CD4-positive, alpha-beta T cell treated with Interleukin-17A for 1 hour (primary cell): ENCODE measurements around the gene CSTB.

Experiments
- DNase-seq: peaks from one replicate; pipeline ENCODE4 v3.0.0-alpha.2; 2020

Gene CSTB

DNA sequence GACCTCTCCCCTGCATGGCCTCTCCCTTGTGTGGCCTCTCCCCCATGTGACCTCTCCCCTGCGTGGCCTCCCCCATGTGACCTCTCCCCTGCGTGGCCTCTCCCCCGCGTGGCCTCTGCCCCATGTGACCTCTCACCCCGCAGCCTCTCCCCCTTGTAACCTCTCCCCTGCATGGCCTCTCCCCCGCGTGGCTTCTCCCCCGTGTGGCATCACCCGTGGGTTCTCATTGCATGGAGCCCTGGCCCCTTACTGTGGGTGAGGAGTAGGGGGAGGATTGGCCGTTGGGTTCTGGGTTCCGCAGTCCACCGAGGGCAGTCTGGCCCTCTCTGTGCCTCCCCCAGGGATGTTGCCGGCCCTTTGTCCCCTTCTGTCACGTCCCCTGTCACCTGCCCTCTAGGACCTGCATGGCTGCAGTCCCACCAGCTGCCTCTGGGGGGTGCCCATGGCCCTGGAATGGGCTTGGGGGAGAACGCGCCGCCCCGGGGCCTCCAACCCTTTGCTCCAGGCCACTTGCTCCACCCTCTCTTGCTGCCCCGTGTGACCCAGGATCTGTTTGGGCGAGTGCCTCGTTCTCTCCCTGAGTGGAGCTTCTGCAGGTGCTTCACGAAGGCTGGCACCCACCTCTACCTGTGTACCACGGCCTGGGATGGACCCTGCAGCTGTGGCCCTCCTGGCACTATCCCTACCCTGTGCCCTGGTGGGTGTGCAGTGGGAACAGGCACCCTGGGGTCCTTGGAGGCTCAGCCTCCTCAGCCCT is 34.6 kb upstream of the CSTB start:
- peak; percentile 84 for DNase-seq

DNA sequence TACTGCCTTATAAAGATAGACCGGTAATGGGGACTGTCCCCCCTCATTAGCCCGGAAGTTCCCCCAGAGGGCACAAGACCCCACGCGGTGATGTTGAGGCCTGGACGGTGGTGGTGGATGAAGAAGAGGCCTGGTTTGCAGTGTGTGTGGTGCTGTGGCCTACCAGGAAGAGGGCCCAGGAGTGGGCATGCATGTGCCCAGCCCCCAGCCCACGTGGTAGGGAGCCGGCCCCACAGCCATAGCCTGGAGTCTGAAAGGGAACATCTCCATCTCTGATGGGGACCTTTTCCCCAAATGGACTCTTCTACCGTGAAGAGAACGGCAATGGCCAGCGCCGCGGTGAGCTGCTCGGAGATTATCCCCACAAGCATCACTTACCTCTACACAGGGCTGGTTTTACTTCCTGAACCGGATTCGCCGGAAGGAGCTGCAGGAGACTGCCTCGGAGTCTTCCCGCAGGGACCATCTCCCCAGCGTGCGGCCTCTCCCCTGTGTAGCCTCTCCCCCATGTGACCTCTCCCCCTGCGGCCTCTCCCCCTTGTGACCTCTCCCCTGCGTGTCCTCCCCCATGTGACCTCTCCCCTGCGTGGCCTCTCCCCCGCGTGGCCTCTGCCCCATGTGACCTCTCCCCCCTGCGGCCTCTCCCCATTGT is 33.9 kb upstream of the CSTB start:
- no peak for DNase-seq

DNA sequence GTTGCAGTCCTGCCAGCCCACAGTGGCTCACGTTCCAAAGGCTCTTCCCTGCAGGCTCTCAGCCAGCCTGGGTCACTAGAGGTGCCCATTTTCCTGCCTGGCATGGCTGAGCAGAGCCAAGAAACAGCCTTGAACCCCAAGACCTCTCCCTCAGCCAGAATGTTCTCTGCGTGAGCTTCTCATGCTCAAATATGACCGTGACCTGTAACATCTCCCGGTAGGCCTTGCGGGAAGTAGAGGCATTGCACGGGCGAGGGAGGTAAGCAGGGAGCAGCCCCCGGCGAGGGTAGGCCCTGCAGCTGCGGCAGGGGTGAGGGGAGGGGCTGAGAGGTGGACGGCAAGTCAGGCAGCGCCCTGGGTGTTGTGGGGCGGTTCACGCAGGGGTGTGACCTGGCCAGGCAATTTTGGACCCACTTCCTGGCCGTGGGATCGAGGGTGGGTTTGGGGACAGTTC is 33.3 kb upstream of the CSTB start:
- DNase-seq: no peak

DNA sequence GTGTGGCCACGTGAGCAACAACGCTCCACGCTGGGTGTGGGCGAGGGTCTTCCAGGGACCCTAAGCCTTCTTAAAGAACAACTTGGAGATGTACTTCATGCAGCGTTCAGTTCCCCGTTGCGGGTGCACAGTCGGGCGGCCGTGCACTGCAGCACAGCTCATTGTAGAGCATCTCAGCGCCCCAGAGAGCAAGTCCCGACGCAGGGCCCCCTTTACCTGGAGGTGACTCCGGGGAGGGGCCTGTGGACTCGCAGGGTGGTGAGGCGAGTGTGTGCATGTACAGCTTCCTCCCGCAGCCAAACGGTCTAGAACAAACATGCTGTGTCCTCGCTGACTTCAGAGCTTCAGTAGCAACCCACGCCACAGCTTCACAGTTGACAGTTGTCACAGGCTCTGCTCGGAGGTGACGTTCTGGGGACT is 32.7 kb upstream of the CSTB start:
- DNase-seq: no peak

DNA sequence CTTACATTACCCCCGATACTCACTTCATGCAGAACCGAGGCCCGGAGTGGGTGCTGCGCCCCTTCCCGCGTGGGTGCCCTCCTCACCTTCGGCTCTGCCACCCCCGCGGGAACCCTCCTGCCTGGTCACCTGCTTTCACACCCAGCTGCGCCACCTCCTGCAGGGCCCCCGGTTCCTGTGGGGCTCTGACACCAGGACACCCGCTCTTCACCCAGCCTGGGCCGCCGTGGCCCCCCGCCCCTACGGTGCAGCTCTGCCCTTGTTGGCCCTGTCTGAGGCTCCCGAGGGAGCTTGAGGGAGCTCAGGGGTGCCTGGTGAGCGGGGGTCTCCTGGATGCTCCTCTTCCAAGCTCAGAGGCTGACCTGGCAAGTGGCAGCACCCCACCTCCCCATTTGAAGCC is 32.3 kb upstream of the CSTB start:
- DNase-seq: no peak

DNA sequence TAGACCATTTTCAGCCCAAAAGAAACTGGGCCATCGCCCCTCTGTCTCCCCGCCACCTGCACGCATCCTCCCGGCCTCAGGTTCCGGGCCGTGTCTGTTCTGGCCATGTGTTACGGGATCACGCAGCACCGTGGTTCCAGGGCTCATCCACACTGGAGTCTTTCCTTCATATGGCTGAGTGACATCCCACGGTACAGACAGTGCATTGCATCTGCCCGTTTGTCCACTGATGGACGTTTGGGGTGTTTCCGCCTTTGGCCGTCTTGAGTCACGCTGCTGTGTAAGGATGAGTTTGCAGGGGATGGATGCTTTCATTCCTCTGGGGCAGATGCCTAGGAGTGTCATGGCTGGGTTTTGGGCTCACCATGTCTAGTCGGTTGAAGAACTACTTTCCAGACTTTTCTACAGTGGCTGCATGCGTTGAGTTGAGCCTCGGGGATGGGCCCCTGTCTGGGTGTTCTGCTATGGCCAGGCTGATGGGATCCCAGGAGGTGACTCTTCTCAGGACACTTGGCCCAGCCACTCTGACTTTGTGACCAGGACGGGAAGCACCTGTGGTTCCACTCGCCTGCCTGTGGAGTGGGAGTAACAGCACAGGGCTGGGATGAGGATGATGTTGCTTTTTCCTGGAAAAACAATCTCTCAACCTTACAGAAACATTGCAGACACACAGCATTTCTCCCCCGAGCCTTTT is 30.1 kb upstream of the CSTB start:
- no peak for DNase-seq

DNA sequence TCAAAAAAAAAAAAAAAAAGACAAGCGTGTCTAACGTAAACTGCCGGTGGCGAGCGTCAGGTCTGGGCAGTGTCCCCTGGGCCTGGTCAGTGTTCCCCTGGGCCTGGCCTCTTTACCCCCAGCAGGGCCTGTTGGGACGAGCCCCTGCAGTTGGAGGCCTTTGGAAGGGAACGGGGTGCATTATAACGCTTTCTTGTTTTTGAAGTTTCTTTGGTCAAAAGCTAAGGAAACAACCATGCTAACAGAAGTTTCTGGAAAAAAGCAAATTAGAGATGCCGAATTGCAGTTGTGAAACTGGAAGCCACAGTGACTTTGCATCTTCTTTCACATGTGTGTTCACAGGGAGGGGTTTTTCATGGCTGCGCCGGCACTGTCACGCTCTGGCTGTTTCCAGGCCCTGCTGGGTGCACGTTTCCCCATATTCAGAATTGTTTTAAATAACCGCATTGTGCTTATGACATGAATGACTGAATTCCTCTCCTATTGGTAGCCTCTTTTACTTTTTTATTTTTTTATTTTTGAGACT is 29.2 kb upstream of the CSTB start:
- peak; percentile 16 for DNase-seq

DNA sequence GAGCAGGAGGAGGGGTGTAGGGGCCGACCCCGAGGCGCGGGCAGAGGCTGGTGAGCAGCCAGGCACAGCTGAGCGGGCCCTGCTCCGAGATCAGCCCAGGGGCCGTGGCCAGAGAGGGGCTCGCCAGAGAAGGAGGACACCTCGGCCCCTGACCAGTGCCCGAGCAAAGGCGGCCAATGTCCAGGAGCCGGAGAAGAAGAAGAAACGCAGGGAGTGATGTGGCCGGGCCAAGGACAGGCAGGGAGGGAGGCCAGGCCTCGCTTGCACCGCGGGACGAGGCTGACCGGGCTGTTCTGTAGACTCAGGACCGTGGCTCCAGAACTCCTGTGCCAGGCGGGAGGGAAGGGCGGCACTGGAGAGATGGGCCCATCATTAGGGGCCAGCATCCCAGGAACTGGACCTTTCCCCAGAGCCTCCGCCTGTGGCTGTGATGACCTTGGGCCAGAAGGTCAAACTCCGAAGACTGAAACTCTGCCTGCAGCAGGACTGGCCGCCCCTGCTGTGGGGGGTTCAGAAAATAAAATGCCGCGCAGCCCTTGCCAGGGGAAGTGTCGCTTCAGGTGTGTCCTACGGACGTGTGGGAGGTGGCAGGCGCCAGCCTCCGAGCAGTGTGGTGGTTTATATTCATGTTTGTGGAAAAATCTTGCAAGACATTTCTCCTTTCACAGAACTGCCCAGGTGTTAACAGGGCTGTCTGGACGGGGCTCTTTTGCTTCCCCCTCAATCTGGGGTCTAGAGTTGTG is 27.6 kb upstream of the CSTB start:
- DNase-seq: no peak

DNA sequence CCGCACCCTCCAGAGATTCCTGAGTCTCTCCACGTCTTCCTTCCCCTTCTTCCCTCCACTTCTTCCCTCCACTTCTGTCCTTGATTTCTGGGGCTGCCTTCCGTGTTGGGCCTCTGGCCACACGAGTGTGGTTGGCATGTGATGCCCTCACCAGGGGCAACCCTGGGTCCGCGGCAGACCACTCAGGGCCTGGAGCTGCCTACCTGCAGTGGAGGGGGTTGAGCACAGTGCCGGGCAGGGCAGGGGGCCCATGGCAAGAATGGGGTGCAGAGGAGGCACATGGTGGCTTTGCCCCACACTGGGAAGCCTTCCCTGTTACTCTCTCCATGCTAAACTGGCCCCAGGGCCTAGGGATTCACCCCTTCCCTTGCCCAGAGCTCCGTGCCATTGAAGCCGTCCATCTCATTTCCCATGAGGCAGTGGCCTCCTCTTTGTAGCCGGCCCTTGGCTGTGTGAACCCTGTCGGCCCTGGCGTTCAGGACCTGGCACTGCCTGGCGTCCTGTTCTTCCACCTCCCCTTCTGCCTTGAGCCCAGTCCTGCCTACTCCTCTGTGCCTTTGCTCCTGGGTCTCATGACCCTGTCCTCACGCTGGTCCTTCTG is 26.7 kb upstream of the CSTB start:
- DNase-seq: no peak

DNA sequence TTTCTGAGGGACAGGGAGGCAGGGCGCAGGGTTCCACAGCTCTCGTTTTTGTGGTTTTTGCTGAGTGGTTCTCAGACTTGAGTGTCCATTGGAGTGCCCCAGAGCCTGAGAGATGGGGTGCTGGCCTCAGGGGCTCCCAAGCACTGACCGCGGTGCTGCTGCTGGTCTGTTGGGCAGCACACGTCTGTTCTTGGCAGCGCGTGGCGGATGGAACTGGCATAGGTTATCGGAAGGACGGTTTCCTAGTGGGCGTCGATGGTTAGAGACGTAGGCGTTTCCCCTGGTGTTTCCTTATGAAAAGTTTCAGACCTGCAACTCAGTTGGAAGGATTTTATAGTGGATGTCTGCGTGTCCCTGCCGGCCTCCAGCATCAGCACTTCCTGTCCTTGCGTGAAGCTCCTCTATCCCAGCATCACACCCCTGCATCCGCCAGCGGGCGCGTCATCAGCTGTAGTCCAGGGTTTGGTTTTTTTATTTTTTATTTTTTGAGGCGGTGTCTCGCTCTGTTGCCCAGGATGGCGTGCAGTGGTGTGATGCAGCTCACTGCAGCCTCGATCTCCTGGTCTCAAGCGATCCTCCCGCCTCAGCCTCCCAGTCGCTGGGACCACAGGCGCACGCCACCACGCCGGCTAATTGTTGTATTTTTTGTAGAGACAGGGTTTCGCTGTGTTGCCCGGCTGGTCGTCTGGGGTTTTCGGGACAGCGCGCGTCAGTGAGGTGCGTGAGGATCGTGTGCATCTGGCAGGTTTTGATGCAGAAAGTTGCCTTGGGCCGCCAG is 25.1 kb upstream of the CSTB start:
- no peak for DNase-seq

DNA sequence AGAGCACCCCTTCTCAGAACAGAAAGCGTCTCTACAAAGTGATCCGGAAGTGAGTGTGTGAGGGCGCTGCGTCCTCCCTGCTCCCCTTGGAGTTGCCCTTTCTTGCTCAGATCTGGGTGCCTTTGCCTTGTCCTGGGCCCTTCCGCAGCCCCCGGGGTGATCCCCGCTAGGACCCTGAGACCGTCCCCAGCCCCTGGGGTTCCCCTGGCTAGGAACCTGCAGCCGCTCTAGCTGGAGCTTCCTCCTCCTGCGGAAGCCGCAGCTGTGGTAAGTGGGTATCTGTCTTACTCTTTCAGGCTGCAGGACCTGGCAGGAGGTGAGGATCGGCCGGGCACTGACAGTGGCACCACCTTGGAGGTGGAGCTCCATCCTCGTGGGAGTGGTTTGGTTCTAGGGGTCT is 24.5 kb upstream of the CSTB start:
- no peak for DNase-seq

DNA sequence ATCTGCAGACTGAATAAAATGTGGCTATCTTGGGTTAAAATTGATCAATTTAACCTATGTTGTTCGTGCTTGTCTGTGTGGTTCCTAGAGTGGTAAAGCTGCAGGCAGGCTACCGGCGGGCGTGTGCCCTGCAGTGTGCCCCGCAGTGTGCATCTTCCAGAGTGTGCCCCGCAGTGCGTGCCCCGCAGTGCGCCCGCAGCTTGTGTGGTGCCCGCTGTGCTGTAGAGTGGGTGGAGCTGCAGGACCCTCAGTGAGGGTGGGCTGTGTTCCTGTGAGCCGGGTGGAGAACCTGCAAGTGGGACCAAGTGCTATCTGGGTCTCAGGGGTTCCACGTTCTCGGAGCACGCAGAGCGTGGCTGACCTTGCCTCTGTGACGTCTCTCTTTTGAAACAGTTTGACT is 24.0 kb upstream of the CSTB start:
- DNase-seq: no peak

DNA sequence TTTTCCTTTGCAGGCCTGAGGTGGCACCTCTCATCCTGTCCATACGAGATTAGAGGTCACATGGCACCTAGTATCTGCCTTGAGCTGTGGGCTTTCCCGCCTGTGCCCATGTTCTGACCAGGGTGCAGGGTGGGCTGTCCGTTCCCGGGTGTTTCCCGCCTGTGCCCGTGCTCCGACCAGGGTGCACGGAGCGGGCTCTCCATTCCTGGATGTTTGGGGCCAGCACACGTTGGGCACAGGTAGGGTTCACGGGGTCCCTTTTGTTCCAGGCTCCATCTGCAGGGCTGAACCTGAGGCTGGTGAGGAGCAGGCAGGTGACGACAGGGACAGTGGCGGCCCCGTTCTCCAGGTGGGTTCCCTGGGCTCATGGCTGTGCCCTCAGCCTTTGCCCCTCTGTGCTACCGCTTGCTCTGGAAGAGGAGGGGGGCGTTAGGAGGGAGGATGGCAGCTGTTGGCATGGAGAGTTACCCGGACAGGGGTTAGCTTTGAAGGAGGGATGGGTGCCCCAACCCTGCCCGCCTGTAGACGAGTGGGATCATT is 23.3 kb upstream of the CSTB start:
- no peak for DNase-seq

DNA sequence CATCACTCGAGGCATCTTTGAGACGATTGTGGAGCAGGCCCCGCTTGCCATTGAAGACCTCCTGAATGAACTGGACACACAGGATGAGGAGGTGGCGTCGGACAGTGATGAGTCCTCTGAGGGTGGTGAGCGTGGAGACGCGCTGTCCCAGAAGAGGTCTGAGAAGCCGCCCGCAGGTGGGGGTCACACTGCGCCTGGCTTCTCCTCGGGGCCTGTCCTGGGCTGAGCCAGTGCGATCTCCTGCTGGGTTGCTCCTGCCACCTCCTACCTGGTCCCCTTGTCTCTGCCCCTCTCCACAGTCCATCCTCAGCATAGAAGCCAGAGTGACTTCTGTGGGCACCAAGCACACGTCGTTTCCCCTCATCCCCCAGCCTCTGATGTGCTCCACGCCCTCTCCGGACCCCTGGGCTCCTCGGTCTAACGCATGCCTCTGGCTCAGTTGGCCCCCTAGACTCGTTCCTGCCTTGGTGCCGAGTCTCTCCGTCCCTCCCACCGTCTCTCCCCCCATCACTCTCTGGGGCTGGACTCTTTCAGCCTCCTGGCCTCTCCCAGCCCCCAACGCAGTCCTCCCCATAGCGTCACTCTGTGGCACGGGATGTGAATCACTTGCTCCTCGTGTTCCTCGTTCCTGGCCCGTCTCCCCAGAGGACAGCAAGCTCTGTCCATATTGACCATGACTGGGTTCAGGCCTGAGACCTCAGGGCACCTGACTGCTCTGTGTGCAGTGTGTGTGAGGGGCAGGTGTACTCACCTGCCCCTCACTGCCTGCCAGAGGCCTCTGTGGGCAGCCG is 22.0 kb upstream of the CSTB start:
- no peak for DNase-seq

DNA sequence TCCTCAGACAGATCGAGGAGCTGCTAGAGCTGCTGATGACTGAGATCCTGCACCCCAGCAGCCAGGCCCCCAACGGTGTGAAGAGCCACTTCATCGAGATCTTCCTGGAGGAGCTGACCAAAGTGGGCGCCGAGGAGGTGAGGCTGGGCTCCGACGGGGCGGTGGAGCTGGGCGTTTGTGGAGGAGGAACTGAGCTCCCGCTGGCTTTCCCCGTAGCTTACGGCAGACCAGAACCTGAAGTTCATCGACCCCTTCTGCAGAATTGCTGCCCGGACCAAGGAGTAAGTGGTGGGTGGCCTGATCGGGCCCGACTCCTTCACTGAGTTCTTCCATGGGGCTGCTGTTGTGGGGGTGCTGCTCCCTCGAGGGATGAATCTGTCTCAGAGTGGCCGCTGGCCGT is 21.3 kb upstream of the CSTB start:
- DNase-seq: no peak

DNA sequence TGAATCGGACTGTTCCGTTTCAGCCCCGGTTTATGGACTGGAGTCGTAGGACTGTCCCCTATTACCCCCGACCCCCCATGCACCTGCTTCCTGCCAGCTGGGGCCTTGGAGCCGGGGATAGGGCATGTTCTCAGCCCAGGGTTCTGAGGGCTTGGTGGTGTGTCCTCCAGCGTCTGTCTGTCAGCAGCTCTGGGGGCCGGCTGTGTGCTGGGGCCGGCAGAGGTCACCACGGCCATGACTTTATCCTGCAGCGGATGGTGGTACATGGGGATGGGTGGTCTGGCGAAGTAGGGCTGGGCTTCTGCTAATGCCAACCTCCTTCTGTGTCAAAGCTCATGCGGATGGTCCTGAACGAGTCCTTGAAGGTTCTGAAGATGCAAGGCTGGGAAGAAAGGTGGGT is 18.7 kb upstream of the CSTB start:
- DNase-seq: no peak

DNA sequence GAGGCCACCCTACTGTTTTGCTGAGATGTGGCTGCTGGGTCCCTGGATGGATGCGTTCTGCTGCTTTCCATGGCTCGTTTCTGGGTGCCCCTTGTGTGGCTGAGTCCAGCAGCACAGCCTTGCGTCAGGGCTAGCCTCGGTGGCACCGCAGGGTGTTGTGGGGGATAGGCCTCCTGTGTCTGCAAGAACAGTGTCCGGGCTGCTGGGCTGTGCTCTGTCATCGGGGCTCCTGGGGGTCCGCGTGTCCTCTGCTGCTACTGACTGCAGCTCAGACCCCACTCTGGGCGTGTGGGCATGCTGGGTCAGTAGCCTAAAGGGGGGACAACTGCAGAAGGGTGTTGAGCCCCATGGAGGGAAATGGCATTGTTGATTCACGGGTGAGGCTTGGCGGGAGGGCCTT is 18.2 kb upstream of the CSTB start:
- DNase-seq: no peak

DNA sequence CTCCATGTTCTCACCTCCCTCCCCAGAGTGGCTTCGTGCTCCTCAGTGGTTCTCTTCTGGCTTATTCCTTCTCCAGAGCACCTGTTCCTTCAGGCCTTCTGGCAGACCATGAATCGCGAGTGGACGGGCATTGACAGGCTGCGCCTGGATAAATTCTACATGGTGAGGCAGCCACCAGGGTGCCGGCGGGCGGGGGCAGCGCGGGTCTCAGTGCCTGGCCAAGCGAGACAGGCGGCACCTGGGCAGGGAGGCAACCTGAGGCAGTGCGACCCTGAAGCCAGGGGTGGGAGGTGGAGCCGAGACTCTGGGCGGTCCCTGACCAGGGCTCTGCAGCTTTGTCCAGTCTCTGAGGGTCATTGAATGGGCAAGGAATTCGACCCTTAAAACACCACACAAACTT is 17.1 kb upstream of the CSTB start:
- no peak for DNase-seq

DNA sequence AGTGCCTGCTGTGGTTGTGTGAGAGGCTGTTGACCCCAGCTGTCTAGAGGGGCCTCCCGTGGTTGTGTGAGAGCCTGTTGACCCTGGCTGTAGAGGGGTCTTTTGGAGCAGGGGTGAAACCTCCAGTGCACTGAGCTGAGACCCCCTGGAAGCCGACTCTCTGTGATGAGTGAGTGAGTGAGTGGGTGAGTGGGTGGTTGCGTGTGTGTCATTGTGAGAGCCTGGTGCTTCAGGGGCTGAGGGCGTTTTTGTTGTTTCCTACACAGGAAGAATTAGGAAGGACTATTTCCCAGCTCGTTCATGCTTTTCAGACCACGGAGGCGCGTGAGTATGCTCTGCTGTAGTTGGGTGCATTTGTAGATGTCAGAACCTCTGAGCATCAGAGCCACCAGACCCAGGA is 16.3 kb upstream of the CSTB start:
- no peak for DNase-seq

DNA sequence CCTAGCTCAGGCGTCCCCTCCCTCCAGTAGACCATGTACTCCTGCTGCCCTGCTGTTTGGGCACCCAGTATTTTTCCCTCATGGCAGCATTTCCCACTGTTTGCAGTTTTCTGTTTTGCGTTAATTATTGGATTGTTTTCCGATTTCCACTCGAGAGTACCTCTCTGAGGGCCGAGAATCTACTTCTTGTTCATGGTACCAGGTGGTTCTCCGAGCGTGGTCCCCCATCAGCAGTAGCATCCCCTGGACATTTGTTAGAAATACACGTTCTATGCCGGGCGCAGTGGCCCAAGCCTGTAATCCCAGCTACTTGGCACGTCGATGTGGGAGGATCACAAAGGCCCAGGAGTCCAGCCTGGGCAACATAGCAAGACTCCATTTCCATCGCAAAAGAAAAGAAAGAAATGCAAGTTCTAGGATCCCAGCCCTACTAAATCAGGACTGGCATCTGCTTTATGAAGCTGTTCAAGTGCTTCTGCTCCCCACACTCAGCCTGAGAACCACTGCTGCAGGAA is 14.0 kb upstream of the CSTB start:
- no peak for DNase-seq
